Astrocyte (in vitro differentiated cells and primary cell): ENCODE results near the gene TXNDC15.

Experiments used
- EZH2 ChIP-seq: IDR thresholded peaks from 2 replicates; pipeline ENCODE4 v1.6.1; 2012; ENCODE audit warnings: mild to moderate bottlenecking, low read length, inconsistent platforms; ENCODE audit not compliant: insufficient read depth
- TF ChIP-seq, protein P1 (sequence below): IDR thresholded peaks from 2 replicates; pipeline ENCODE4 v1.5.1; 2011; ENCODE audit warnings: low read depth, mild to moderate bottlenecking, inconsistent platforms, low read length, moderate library complexity; ENCODE audit not compliant: insufficient read depth

DNA sequence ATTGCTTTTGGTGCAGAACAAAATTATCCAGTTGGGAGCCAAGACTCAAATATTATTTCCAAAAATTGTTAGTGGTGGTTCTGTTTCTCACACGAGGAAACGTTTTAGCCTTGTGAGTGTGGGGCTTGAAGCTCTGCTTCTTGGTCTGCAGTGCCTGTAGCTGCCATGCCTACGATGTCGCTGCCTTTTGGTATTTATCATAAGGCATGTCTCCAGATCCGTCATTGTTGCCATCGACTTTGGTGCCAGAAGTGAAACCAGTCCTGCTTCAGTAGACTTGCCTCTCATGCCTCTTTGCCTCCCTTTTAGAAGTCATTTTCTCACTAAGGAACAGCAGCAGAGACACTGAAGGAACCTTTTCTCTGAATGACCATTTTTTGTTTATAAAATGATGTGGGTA lies 63.9 kb downstream of the TXNDC15 start:
- TF ChIP-seq, protein P1, sequence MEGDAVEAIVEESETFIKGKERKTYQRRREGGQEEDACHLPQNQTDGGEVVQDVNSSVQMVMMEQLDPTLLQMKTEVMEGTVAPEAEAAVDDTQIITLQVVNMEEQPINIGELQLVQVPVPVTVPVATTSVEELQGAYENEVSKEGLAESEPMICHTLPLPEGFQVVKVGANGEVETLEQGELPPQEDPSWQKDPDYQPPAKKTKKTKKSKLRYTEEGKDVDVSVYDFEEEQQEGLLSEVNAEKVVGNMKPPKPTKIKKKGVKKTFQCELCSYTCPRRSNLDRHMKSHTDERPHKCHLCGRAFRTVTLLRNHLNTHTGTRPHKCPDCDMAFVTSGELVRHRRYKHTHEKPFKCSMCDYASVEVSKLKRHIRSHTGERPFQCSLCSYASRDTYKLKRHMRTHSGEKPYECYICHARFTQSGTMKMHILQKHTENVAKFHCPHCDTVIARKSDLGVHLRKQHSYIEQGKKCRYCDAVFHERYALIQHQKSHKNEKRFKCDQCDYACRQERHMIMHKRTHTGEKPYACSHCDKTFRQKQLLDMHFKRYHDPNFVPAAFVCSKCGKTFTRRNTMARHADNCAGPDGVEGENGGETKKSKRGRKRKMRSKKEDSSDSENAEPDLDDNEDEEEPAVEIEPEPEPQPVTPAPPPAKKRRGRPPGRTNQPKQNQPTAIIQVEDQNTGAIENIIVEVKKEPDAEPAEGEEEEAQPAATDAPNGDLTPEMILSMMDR, result no peak
- TF ChIP-seq EZH2, result no peak
